T-cell (primary cell): ENCODE results near the gene TAF1A. TPM values are rescaled to one million over a fixed set of nuclear protein-coding genes. Genes with fewer than 3 reads are reported as not detected.

ENCODE experiments used
- ATAC-seq, 4 experiments: fragments of 200-7000 bp in 3 of 4; fragments of 150-1000 bp in 1 of 4; cut with Tn5 transposase; replicated peaks in 1 of 4; 1 replicate in 3 of 4; 2 replicates in 1 of 4; pipeline ENCODE4 v1.10.0; 2021; ENCODE audit warnings: moderate library complexity in 3 of 4, mild to moderate bottlenecking in 2 of 4, moderate number of reproducible peaks in 1 of 4
- CTCF ChIA-PET, 2 donors: fragments of 300-600 bp; sonication (Branson Sonifier 250); formaldehyde crosslinking; loops; one replicate each; lab custom pipeline; 2022; ENCODE audit warnings: antibody characterized with exemption in 2 of 2; lab: Charles Lee
- POLR2A ChIA-PET, 2 donors: fragments of 300-600 bp; sonication (Branson Sonifier 250); formaldehyde crosslinking; loops; one replicate each; lab custom pipeline; 2022; ENCODE audit warnings: antibody characterized with exemption in 2 of 2; lab: Charles Lee
- DNase-seq, 35 experiments: peaks; one replicate each; pipeline versions ENCODE4 v3.0.0 to v3.0.0-alpha.2; 2013 to 2023
- H3K27ac ChIP-seq: one replicate; pipeline ENCODE4 v1.5.1; 2013; ENCODE audit warnings: low read length
- H3K27me3 ChIP-seq, 2 experiments: replicated peaks in 1 of 2; 1 replicate in 1 of 2; 2 replicates in 1 of 2; pipeline versions ENCODE4 v1.6.1 to v1.7.0; 2013; ENCODE audit warnings: low read length in 1 of 2, mixed read lengths in 1 of 2; ENCODE audit not compliant: control insufficient read depth in 2 of 2, insufficient read depth in 2 of 2; ENCODE audit errors: extremely low read depth in 1 of 2
- H3K36me3 ChIP-seq, 2 donors: 1 replicate in 1 of 2; 2 replicates in 1 of 2; pipeline versions ENCODE4 v1.6.1 to v1.7.0; 2013; ENCODE audit warnings: low read length in 1 of 2; ENCODE audit not compliant: control insufficient read depth in 2 of 2, insufficient read depth in 1 of 2; ENCODE audit errors: extremely low read depth in 1 of 2
- H3K4me1 ChIP-seq, 2 experiments: 1 replicate in 1 of 2; 2 replicates in 1 of 2; pipeline versions ENCODE4 v1.6.1 to v1.7.0; 2013; ENCODE audit warnings: low read length in 2 of 2, mixed read lengths in 1 of 2; ENCODE audit not compliant: insufficient read depth in 2 of 2, control insufficient read depth in 1 of 2; ENCODE audit errors: extremely low read depth in 1 of 2
- H3K4me3 ChIP-seq, 2 donors: 1 replicate in 1 of 2; 2 replicates in 1 of 2; pipeline versions ENCODE4 v1.5.1 to v1.7.0; 2013; ENCODE audit warnings: mild to moderate bottlenecking in 2 of 2, low read length in 1 of 2, moderate library complexity in 1 of 2; ENCODE audit not compliant: control insufficient read depth in 1 of 2; ENCODE audit errors: extremely low read depth in 1 of 2
- H3K9me3 ChIP-seq: 2 replicates; pipeline ENCODE4 v1.7.0; 2013
- H3K27ac Mint-ChIP-seq, 2 donors: one replicate each; pipeline ENCODE4 v1.8.0; 2020 to 2021; ENCODE audit warnings: mild to moderate bottlenecking in 2 of 2, mixed read lengths in 2 of 2
- H3K27me3 Mint-ChIP-seq, 2 donors: one replicate each; pipeline ENCODE4 v1.8.0; 2021 to 2022; ENCODE audit warnings: mixed read lengths in 2 of 2
- H3K36me3 Mint-ChIP-seq: one replicate; pipeline ENCODE4 v1.8.0; 2021; ENCODE audit warnings: mixed read lengths
- H3K4me1 Mint-ChIP-seq, 3 donors: one replicate each; pipeline ENCODE4 v1.8.0; 2020 to 2022; ENCODE audit warnings: mixed read lengths in 3 of 3, mild to moderate bottlenecking in 1 of 3
- H3K4me3 Mint-ChIP-seq, 3 donors: one replicate each; pipeline ENCODE4 v1.8.0; 2020 to 2022; ENCODE audit warnings: mild to moderate bottlenecking in 3 of 3, mixed read lengths in 3 of 3, moderate library complexity in 3 of 3
- H3K9me3 Mint-ChIP-seq, 3 donors: one replicate each; pipeline ENCODE4 v1.8.0; 2020 to 2022; ENCODE audit warnings: mixed read lengths in 3 of 3
- WGBS: methylation state at CpG from one replicate; pipeline ENCODE4 v1.1.5; 2013; ENCODE audit warnings: missing lambda C conversion rate; ENCODE audit not compliant: insufficient coverage; 5-methylcytosine and 5-hydroxymethylcytosine counted together
- total RNA-seq, 35 experiments: library from RNA in 6 of 35; stranded (reverse) in 6 of 35; fragments of 120-200 nt in 1 of 35; gene quantifications; one replicate each; pipeline versions ENCODE4 v1.2.1 to v1.2.4 and lab custom pipeline; 2013 to 2026

Gene TAF1A
- total RNA-seq, 5 donors from 2014 or later (not counting 1 experiment from before 2014, with no cell fraction given), result 5.7 to 14.0 (median 12.3) TPM

- POLR2A ChIA-PET, result no interaction called here
- DNase-seq, result no peak
- H3K27ac ChIP-seq, result no peak overlapping the region
- CTCF ChIA-PET, result interaction anchor here in 1 of 2 donors (1.7 kb wide), 1 partner anchor 12 kb away, joined by 5 read pairs; no protein-coding TSS in a partner anchor
- no peak for ATAC-seq
- Mint-ChIP-seq H3K27me3 (peaks cover 0 to 3% of the 10 kb centered on the region in 2 donors), H3K36me3 (peaks cover 4% of the 10 kb centered on the region), H3K4me3 (no peak overlapping the region), H3K4me1 (peaks cover 28 to 37% (median 31%) of the 10 kb centered on the region in 3 donors), H3K27ac (no peak overlapping the region), H3K9me3 (no peaks in the 10 kb centered on the region)
- H3K4me1 ChIP-seq, result peaks cover 11 to 13% of the 10 kb centered on the region in 2 experiments
- H3K36me3 ChIP-seq, result peaks cover 0 to 2% of the 10 kb centered on the region in 2 donors
- no peaks in the 10 kb centered on the region for H3K27me3 ChIP-seq
- no peak overlapping the region for H3K4me3 ChIP-seq
- WGBS, result 79% methylated on average over 3 of the region's 3 CpGs
- no peaks in the 10 kb centered on the region for H3K9me3 ChIP-seq
Measured at GRCh38 chr1:222592171-222592570, 2.4 kb upstream of the TAF1A start.

DNA sequence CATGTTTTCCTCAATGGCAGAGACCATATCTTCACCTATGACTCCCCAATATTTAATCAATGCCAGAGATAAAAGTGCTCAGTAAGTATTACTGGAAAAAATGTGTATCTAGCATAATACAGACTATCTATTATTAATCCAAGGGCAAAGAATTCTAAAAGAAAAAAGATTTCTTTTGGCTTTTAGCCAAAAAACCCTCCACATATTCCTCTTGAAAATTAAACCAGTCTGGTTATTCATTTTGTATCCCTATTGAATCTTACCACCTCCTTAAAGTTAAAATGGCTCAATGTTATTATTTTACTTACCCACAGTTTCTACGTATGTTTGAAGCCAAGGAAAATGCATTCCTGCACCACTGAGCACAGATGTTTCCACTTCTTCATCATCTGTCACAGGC, 1.6 kb downstream of the TAF1A start:
- Mint-ChIP-seq H3K4me1 (peaks cover 50 to 61% (median 52%) of the 10 kb centered on the region in 3 donors), H3K4me3 (peak overlapping the region in 2 of 3 donors; percentile 19 to 54), H3K27me3 (no peaks in the 10 kb centered on the region), H3K9me3 (no peaks in the 10 kb centered on the region), H3K27ac (no peak overlapping the region), H3K36me3 (peaks cover 29% of the 10 kb centered on the region)
- Histone ChIP-seq H3K27me3 (no peaks in the 10 kb centered on the region), H3K4me3 (no peak overlapping the region), H3K27ac (no peak overlapping the region), H3K9me3 (no peaks in the 10 kb centered on the region), H3K36me3 (peaks cover 0 to 16% of the 10 kb centered on the region in 2 donors), H3K4me1 (peaks cover 11 to 13% of the 10 kb centered on the region in 2 experiments)
- ChIA-PET CTCF (no interaction called here), POLR2A (no interaction called here)
- WGBS, result 100% methylated on average over 1 of the region's 1 CpG
- no peak for ATAC-seq
- no peak for DNase-seq

- H3K4me3 ChIP-seq, result no peak overlapping the region
- peaks cover 51 to 68% (median 57%) of the 10 kb centered on the region in 3 donors for H3K4me1 Mint-ChIP-seq
- CTCF ChIA-PET, result interaction anchor here in 1 of 2 donors (0.5 kb wide), 1 partner anchor 32 kb away, joined by 4 read pairs; no protein-coding TSS in a partner anchor
- no peak overlapping the region for H3K27ac Mint-ChIP-seq
- DNase-seq (no peak), ATAC-seq (no peak)
- H3K4me3 Mint-ChIP-seq, result no peak overlapping the region
- POLR2A ChIA-PET, result interaction anchor here in 1 of 2 donors (1.1 kb wide), 1 partner anchor 47 kb away, joined by 3 read pairs; no protein-coding TSS in a partner anchor
- H3K36me3 ChIP-seq, result peaks cover 0 to 29% of the 10 kb centered on the region in 2 donors
- H3K4me1 ChIP-seq, result peaks cover 11 to 13% of the 10 kb centered on the region in 2 experiments
- no peak overlapping the region for H3K27ac ChIP-seq
- H3K9me3 ChIP-seq, result no peaks in the 10 kb centered on the region
- no peaks in the 10 kb centered on the region for H3K9me3 Mint-ChIP-seq
- whole genome bisulfite sequencing, result no CpG with 5 or more reads among the region's 2 CpGs
- H3K27me3 Mint-ChIP-seq, result no peaks in the 10 kb centered on the region
- H3K27me3 ChIP-seq, result no peaks in the 10 kb centered on the region
- H3K36me3 Mint-ChIP-seq, result peaks cover 41% of the 10 kb centered on the region
Measured at GRCh38 chr1:222586842-222587241, 2.9 kb downstream of the TAF1A start.

DNA sequence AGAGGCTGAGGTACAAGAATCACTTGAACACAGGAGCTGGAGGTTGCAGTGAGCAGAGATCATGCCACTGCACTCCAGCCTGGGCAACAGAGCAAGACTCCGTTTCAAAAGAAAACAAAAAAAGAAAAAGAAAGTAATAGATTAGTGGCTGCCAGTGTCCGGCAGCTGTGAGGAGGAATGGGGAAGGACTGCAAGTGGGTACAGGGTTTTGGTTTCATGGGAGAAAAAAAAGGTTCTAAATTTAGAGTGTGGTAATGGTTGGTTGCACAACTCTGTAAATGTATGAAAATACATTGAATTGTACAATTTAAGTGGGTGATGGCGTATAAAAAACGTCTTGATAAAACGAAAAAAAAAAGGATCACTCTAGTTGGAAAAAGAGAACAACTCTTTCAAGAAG, 6.7 kb downstream of the TAF1A start:
- H3K36me3 Mint-ChIP-seq, result peaks cover 65% of the 10 kb centered on the region
- no peaks in the 10 kb centered on the region for H3K27me3 ChIP-seq
- H3K4me3 ChIP-seq, result no peak overlapping the region
- no peaks in the 10 kb centered on the region for H3K4me1 ChIP-seq
- 97% methylated on average over 5 of the region's 5 CpGs for WGBS
- ATAC-seq (no peak), DNase-seq (no peak)
- peaks cover 30 to 39% (median 38%) of the 10 kb centered on the region in 3 donors for H3K4me1 Mint-ChIP-seq
- no peaks in the 10 kb centered on the region for H3K9me3 ChIP-seq
- no peak overlapping the region for H3K27ac ChIP-seq
- H3K4me3 Mint-ChIP-seq, result peak overlapping the region in 1 of 3 donors; percentile 3
- ChIA-PET POLR2A (no interaction called here), CTCF (no interaction called here)
- no peaks in the 10 kb centered on the region for H3K9me3 Mint-ChIP-seq
- H3K27ac Mint-ChIP-seq, result no peak overlapping the region
- H3K36me3 ChIP-seq, result peaks cover 0 to 34% of the 10 kb centered on the region in 2 donors
- H3K27me3 Mint-ChIP-seq, result no peaks in the 10 kb centered on the region

GRCh38 chr1:222582099-222582774, 7.5 kb downstream of the TAF1A start:
- Mint-ChIP-seq H3K9me3 (no peaks in the 10 kb centered on the region), H3K27ac (no peak overlapping the region), H3K4me1 (peaks cover 27 to 33% (median 32%) of the 10 kb centered on the region in 3 donors), H3K36me3 (peaks cover 70% of the 10 kb centered on the region), H3K27me3 (no peaks in the 10 kb centered on the region), H3K4me3 (no peak overlapping the region)
- no peaks in the 10 kb centered on the region for H3K27me3 ChIP-seq
- ChIA-PET CTCF (interaction anchor here in 1 of 2 donors (0.6 kb wide), 1 partner anchor 10 kb away, joined by 3 read pairs; no protein-coding TSS in a partner anchor), POLR2A (no interaction called here)
- H3K4me1 ChIP-seq, result no peaks in the 10 kb centered on the region
- no peak overlapping the region for H3K4me3 ChIP-seq
- H3K27ac ChIP-seq, result no peak overlapping the region
- DNase-seq (no peak), ATAC-seq (no peak)
- WGBS, result 83% methylated on average over 1 of the region's 4 CpGs
- H3K9me3 ChIP-seq, result no peaks in the 10 kb centered on the region
- H3K36me3 ChIP-seq, result peaks cover 3 to 32% of the 10 kb centered on the region in 2 donors

GRCh38 chr1:222579316-222579715, 10.4 kb downstream of the TAF1A start:
- Mint-ChIP-seq H3K4me1 (peaks cover 6 to 14% (median 12%) of the 10 kb centered on the region in 3 donors), H3K27me3 (no peaks in the 10 kb centered on the region), H3K4me3 (no peak overlapping the region), H3K27ac (no peak overlapping the region), H3K9me3 (no peaks in the 10 kb centered on the region), H3K36me3 (peaks cover 75% of the 10 kb centered on the region)
- ATAC-seq (no peak), DNase-seq (no peak)
- ChIA-PET POLR2A (no interaction called here), CTCF (interaction anchor here in 1 of 2 donors (1.6 kb wide), 1 partner anchor 55 kb away, joined by 3 read pairs; no protein-coding TSS in a partner anchor)
- no peak overlapping the region for H3K27ac ChIP-seq
- no peaks in the 10 kb centered on the region for H3K4me1 ChIP-seq
- no CpG with 5 or more reads among the region's 3 CpGs for WGBS
- no peaks in the 10 kb centered on the region for H3K9me3 ChIP-seq
- peaks cover 8 to 37% of the 10 kb centered on the region in 2 donors for H3K36me3 ChIP-seq
- no peaks in the 10 kb centered on the region for H3K27me3 ChIP-seq
- no peak overlapping the region for H3K4me3 ChIP-seq
